ENCODE data around the gene DCTN2.
"Not testable (repeated sequence)": the region's sequence is repeated elsewhere in the genome, so short reads cannot be mapped to it uniquely, and the experiment has no call there.

Gene DCTN2

GRCh38 chr12:57546438-57547287 is at the start of gene DCTN2:
TSS of gene DCTN2 (minus strand) at chr12:57547192. CDS start at chr12:57547063, 129 bp downstream.
- DNase-seq (ENCODE audit: low spot score), result peak; percentile 96

- DNase-seq (ENCODE audit: low spot score), result no peak
Observed at GRCh38 chr12:57593187-57593586, 46.2 kb upstream of the DCTN2 start.

GRCh38 chr12:57592551-57593165 is 45.7 kb upstream of the DCTN2 start:
- DNase-seq (ENCODE audit: low spot score), result no peak

GRCh38 chr12:57591782-57592325 is 44.9 kb upstream of the DCTN2 start:
- no peak for DNase-seq (ENCODE audit: low spot score)

- DNase-seq (ENCODE audit: low spot score), result peak; percentile 81
Observed at GRCh38 chr12:57590864-57591781, 44.1 kb upstream of the DCTN2 start, which contains the start of gene PIP4K2C. TSS of gene PIP4K2C (plus strand) at chr12:57591192. CDS start at chr12:57591290, 98 bp downstream.

GRCh38 chr12:57590479-57590863 is 43.5 kb upstream of the DCTN2 start:
- DNase-seq (ENCODE audit: low spot score), result no peak

- DNase-seq (ENCODE audit: low spot score), result not testable (repeated sequence)
Observed at GRCh38 chr12:57588951-57589610, 42.1 kb upstream of the DCTN2 start.

- no peak for DNase-seq (ENCODE audit: low spot score)
Observed at GRCh38 chr12:57586832-57587429, 39.9 kb upstream of the DCTN2 start.

- DNase-seq (ENCODE audit: low spot score), result no peak
Observed at GRCh38 chr12:57586128-57586527, 39.1 kb upstream of the DCTN2 start.

GRCh38 chr12:57585156-57585555 is 38.2 kb upstream of the DCTN2 start:
- DNase-seq (ENCODE audit: low spot score), result no peak

- no peak for DNase-seq (ENCODE audit: low spot score)
Observed at GRCh38 chr12:57584690-57585089, 37.7 kb upstream of the DCTN2 start.

- DNase-seq (ENCODE audit: low spot score), result no peak
Observed at GRCh38 chr12:57584050-57584449, 37.1 kb upstream of the DCTN2 start.

- peak; percentile 85 for DNase-seq (ENCODE audit: low spot score)
Observed at GRCh38 chr12:57583008-57583831, 36.2 kb upstream of the DCTN2 start.

- no peak for DNase-seq (ENCODE audit: low spot score)
Observed at GRCh38 chr12:57582440-57582839, 35.4 kb upstream of the DCTN2 start.

- no peak for DNase-seq (ENCODE audit: low spot score)
Observed at GRCh38 chr12:57581802-57582201, 34.8 kb upstream of the DCTN2 start.

- DNase-seq (ENCODE audit: low spot score), result no peak
Observed at GRCh38 chr12:57580466-57580795, 33.4 kb upstream of the DCTN2 start.

- no peak for DNase-seq (ENCODE audit: low spot score)
Observed at GRCh38 chr12:57579677-57580465, 32.9 kb upstream of the DCTN2 start.

GRCh38 chr12:57579011-57579410 is 32.0 kb upstream of the DCTN2 start:
- DNase-seq (ENCODE audit: low spot score), result no peak

- DNase-seq (ENCODE audit: low spot score), result no peak
Observed at GRCh38 chr12:57577981-57578758, 31.2 kb upstream of the DCTN2 start.
